IMR-90 (cell line): ENCODE results near the gene MAP3K7CL. TPM values are rescaled to one million over a fixed set of nuclear protein-coding genes. Genes with fewer than 3 reads are reported as not detected.

ENCODE experiments used
- ATAC-seq: fragments of 200-7000 bp; cut with Tn5 transposase; 2 replicates; pipeline ENCODE4 v1.9.1; 2020; ENCODE audit warnings: low read depth, mild to moderate bottlenecking, moderate library complexity
- BruUV-seq: library from RNA; stranded (reverse); fragments of 400-500 nt; replicated peaks from 2 replicates; lab custom pipeline; 2021; lab: Mats Ljungman, UMichigan
- CTCF ChIA-PET: fragments of 300-600 bp; formaldehyde crosslinking; extraction: SDS; loops from one replicate; lab custom pipeline; 2021; ENCODE audit warnings: antibody characterized with exemption; lab: Yijun Ruan, JAX
- POLR2A ChIA-PET: fragments of 300-600 bp; sonication (Branson Sonifier 250); formaldehyde crosslinking; loops from one replicate; lab custom pipeline; 2022; ENCODE audit warnings: antibody characterized with exemption; ENCODE audit not compliant: unreplicated experiment; lab: Charles Lee
- DNase-seq: peaks from one replicate; pipeline ENCODE4 v3.0.0; 2013
- H2AFZ ChIP-seq: replicated peaks from 2 replicates; pipeline ENCODE3; 2013; ENCODE audit warnings: low read length, mild to moderate bottlenecking; ENCODE audit not compliant: poor library complexity
- H2AK5ac ChIP-seq: 2 replicates; pipeline ENCODE4 v1.6.1; 2013; ENCODE audit warnings: low read depth, low read length, inconsistent platforms
- H2AK9ac ChIP-seq: replicated peaks from 2 replicates; pipeline ENCODE3; 2013; ENCODE audit warnings: mild to moderate bottlenecking, low read depth, low read length, moderate library complexity; ENCODE audit not compliant: poor library complexity
- H2BK120ac ChIP-seq: 2 replicates; pipeline ENCODE4 v1.6.1; 2013; ENCODE audit warnings: low read depth, low read length, inconsistent platforms
- H2BK15ac ChIP-seq: 3 replicates; pipeline ENCODE4 v1.6.1; 2013; ENCODE audit warnings: low read depth, low read length, inconsistent platforms
- H2BK20ac ChIP-seq: 2 replicates; pipeline ENCODE4 v1.6.1; 2013; ENCODE audit warnings: low read depth, mild to moderate bottlenecking, inconsistent platforms, low read length, moderate library complexity
- H2BK5ac ChIP-seq: 2 replicates; pipeline ENCODE4 v1.6.1; 2013; ENCODE audit warnings: mild to moderate bottlenecking, low read depth, low read length, inconsistent platforms; ENCODE audit not compliant: poor library complexity, severe bottlenecking
- H3K14ac ChIP-seq: replicated peaks from 2 replicates; pipeline ENCODE4 v1.6.1; 2013; ENCODE audit warnings: low read depth, low read length, inconsistent platforms
- H3K18ac ChIP-seq: 2 replicates; pipeline ENCODE4 v1.6.1; 2013; ENCODE audit warnings: low read depth, low read length, control low read depth
- H3K23ac ChIP-seq: 2 replicates; pipeline ENCODE4 v1.6.1; 2013; ENCODE audit warnings: low read depth, low read length, inconsistent platforms
- H3K27ac ChIP-seq: 2 replicates; pipeline ENCODE4 v1.5.1; 2013; ENCODE audit warnings: mild to moderate bottlenecking, control low read depth, low read length; ENCODE audit not compliant: insufficient read depth
- H3K27me3 ChIP-seq: 2 replicates; pipeline ENCODE4 v1.6.1; 2013; ENCODE audit warnings: low read length; ENCODE audit not compliant: control insufficient read depth, insufficient read depth
- H3K36me3 ChIP-seq: 2 replicates; pipeline ENCODE4 v1.6.1; 2013; ENCODE audit warnings: low read length, mixed read lengths; ENCODE audit not compliant: control insufficient read depth, insufficient read depth
- H3K4ac ChIP-seq: 2 replicates; pipeline ENCODE4 v1.6.1; 2013; ENCODE audit warnings: low read depth, low read length, inconsistent platforms
- H3K4me1 ChIP-seq: 2 replicates; pipeline ENCODE4 v1.6.1; 2013; ENCODE audit warnings: low read length, mixed read lengths; ENCODE audit not compliant: control insufficient read depth, insufficient read depth
- H3K4me2 ChIP-seq: 2 replicates; pipeline ENCODE4 v1.6.1; 2013; ENCODE audit warnings: low read depth, mild to moderate bottlenecking, control low read depth, low read length, moderate library complexity
- H3K4me3 ChIP-seq: 2 replicates; pipeline ENCODE4 v1.5.1; 2013; ENCODE audit warnings: low read depth, mild to moderate bottlenecking, control low read depth, low read length, moderate library complexity; ENCODE audit not compliant: insufficient read depth
- H3K56ac ChIP-seq: 2 replicates; pipeline ENCODE4 v1.6.1; 2013; ENCODE audit warnings: low read length, inconsistent platforms; ENCODE audit not compliant: insufficient read depth; ENCODE audit errors: extremely low read depth
- H3K79me1 ChIP-seq, 2 experiments: 2 replicates each; pipeline ENCODE4 v1.6.1; 2013; ENCODE audit warnings: low read length in 2 of 2, inconsistent platforms in 1 of 2, low read depth in 1 of 2
- H3K9ac ChIP-seq: 2 replicates; pipeline ENCODE4 v1.6.1; 2013; ENCODE audit warnings: low read depth, low read length, control low read depth
- H3K9me1 ChIP-seq: 2 replicates; pipeline ENCODE4 v1.6.1; 2013; ENCODE audit warnings: low read length, inconsistent platforms; ENCODE audit not compliant: insufficient read depth
- H3K9me3 ChIP-seq: 2 replicates; pipeline ENCODE4 v1.6.1; 2013; ENCODE audit warnings: low read length; ENCODE audit not compliant: control insufficient read depth, insufficient read depth
- H4K20me1 ChIP-seq: 2 replicates; pipeline ENCODE4 v1.6.1; 2013; ENCODE audit warnings: low read length, inconsistent platforms; ENCODE audit not compliant: insufficient read depth
- H4K5ac ChIP-seq: 2 replicates; pipeline ENCODE4 v1.6.1; 2013; ENCODE audit warnings: mild to moderate bottlenecking, low read depth, low read length, control low read depth
- H4K8ac ChIP-seq, 2 experiments: 2 replicates each; pipeline ENCODE4 v1.6.1; 2013; ENCODE audit warnings: low read depth in 2 of 2, low read length in 2 of 2, control low read depth in 1 of 2, inconsistent platforms in 1 of 2
- H4K91ac ChIP-seq: 2 replicates; pipeline ENCODE4 v1.6.1; 2013; ENCODE audit warnings: low read depth, low read length, inconsistent platforms; ENCODE audit not compliant: insufficient read depth
- BHLHE40 ChIP-seq: fragments of 150-350 bp; IDR thresholded peaks from 2 replicates; pipeline ENCODE4 v1.6.1; 2016; ENCODE audit warnings: mild to moderate bottlenecking, low read depth, low read length
- CEBPB ChIP-seq: IDR thresholded peaks from 2 replicates; pipeline ENCODE4 v1.6.1; 2012; ENCODE audit warnings: low read depth, low read length, improper control_type of control experiment
- CHD1 ChIP-seq: IDR thresholded peaks from 2 replicates; pipeline ENCODE4 v1.6.1; 2012; ENCODE audit warnings: low read depth, low read length, improper control_type of control experiment
- CTCF ChIP-seq: conservative IDR thresholded peaks from 2 replicates; pipeline ENCODE4 v1.5.1; 2012; ENCODE audit warnings: mild to moderate bottlenecking, low read depth, low read length, improper control_type of control experiment
- ELK1 ChIP-seq: fragments of 150-350 bp; IDR thresholded peaks from 2 replicates; pipeline ENCODE4 v1.6.1; 2016; ENCODE audit warnings: low read depth, mild to moderate bottlenecking, low read length, moderate library complexity, borderline replicate concordance
- FOS ChIP-seq: fragments of 150-350 bp; IDR thresholded peaks from 2 replicates; pipeline ENCODE4 v1.6.1; 2016; ENCODE audit warnings: low read depth, low read length
- MAFK ChIP-seq: IDR thresholded peaks from 2 replicates; pipeline ENCODE4 v1.6.1; 2012; ENCODE audit warnings: low read depth, low read length, improper control_type of control experiment
- MAZ ChIP-seq: IDR thresholded peaks from 2 replicates; pipeline ENCODE4 v1.6.1; 2012; ENCODE audit warnings: low read depth, mild to moderate bottlenecking, low read length, improper control_type of control experiment, moderate library complexity, borderline replicate concordance
- MXI1 ChIP-seq: IDR thresholded peaks from 2 replicates; pipeline ENCODE4 v1.6.1; 2012; ENCODE audit warnings: low read depth, mild to moderate bottlenecking, low read length, moderate library complexity, borderline replicate concordance
- NFE2L2 ChIP-seq: fragments of 150-350 bp; IDR thresholded peaks from 2 replicates; pipeline ENCODE4 v1.6.1; 2016; ENCODE audit warnings: low read depth, mild to moderate bottlenecking, low read length
- POLR2A ChIP-seq: IDR thresholded peaks from 2 replicates; pipeline ENCODE4 v1.6.1; 2012; ENCODE audit warnings: mild to moderate bottlenecking, low read depth, low read length
- RAD21 ChIP-seq: IDR thresholded peaks from 2 replicates; pipeline ENCODE4 v1.6.1; 2012; ENCODE audit warnings: low read length, improper control_type of control experiment
- RCOR1 ChIP-seq: IDR thresholded peaks from 2 replicates; pipeline ENCODE4 v1.6.1; 2012; ENCODE audit warnings: mild to moderate bottlenecking, low read length, improper control_type of control experiment; ENCODE audit not compliant: insufficient replicate concordance
- RFX5 ChIP-seq: IDR thresholded peaks from 2 replicates; pipeline ENCODE4 v1.8.0; 2012; ENCODE audit warnings: low read depth, mild to moderate bottlenecking, low read length, moderate library complexity
- SMC3 ChIP-seq: fragments of 150-350 bp; IDR thresholded peaks from 2 replicates; pipeline ENCODE4 v1.6.1; 2016; ENCODE audit warnings: low read depth, mild to moderate bottlenecking, antibody characterized with exemption, low read length, moderate library complexity
- USF2 ChIP-seq: fragments of 150-350 bp; IDR thresholded peaks from 2 replicates; pipeline ENCODE4 v1.6.1; 2017; ENCODE audit warnings: mild to moderate bottlenecking, antibody characterized with exemption, low read length, low read depth
- WGBS, 2 experiments: methylation state at CpG; one replicate each; pipeline versions ENCODE4 v1.1.5 to v1.1.7; 2013; ENCODE audit warnings: missing lambda C conversion rate in 2 of 2; ENCODE audit not compliant: insufficient read length in 1 of 2; ENCODE audit errors: extremely low coverage in 2 of 2; 5-methylcytosine and 5-hydroxymethylcytosine counted together
- dilution Hi-C: fragments of 300-500 bp; cut with HindIII; formaldehyde crosslinking; loops from one replicate; pipeline ENCODE4 v1.14.3; 2018; ENCODE audit warnings: low sequenced_read_pairs; ENCODE audit not compliant: unreplicated experiment
- in situ Hi-C: fragments of 300-500 bp; cut with MboI; formaldehyde crosslinking; loops from 3 replicates; pipeline ENCODE4 v1.14.3; 2019; ENCODE audit warnings: low sequenced_read_pairs, inconsistent platforms, mixed read lengths
- intact Hi-C: fragments of 100-400 bp; cut with micrococcal nuclease; formaldehyde crosslinking; loops from 2 replicates; pipeline ENCODE4 v1.10.0; 2022
- polyA plus RNA-seq, 3 experiments: library from polyadenylated mRNA; depleted of rRNA; stranded (reverse); fragments of >200 nt; gene quantifications; 2 replicates each; pipeline ENCODE4 v1.2.3, GENCODE V29; 2012; ENCODE audit warnings: low replicate concordance in 1 of 3
- total RNA-seq: library from RNA; depleted of rRNA; stranded (reverse); fragments of >200 nt; gene quantifications from 2 replicates; pipeline ENCODE4 v1.2.3, GENCODE V29; 2012

MAP3K7CL gene
- total and polyA plus RNA-seq, 2 of the 4 experiments (the other 2 are of a cell fraction): 21.0 to 22.3 TPM

GRCh38 chr21:29105218-29105617 lies 25.2 kb upstream of the MAP3K7CL start:
- H2BK120ac ChIP-seq: peak overlapping the region; percentile 83
- H2AK5ac ChIP-seq: peak overlapping the region; percentile 5; the same call in 1 of the 2 replicates
- no peak overlapping the region for H3K27ac ChIP-seq
- H3K56ac ChIP-seq: no peak overlapping the region
- peak overlapping the region; percentile 34; the same call in 1 of the 2 replicates for H4K5ac ChIP-seq
- H3K9ac ChIP-seq: no peak overlapping the region
- intact Hi-C loops: no loop called here
- TF ChIP-seq RFX5 (no peak), FOS (no peak), ELK1 (no peak), USF2 (no peak), POLR2A (no peak), MXI1 (no peak), MAFK (no peak), SMC3 (no peak), NFE2L2 (no peak), MAZ (no peak), RCOR1 (no peak), BHLHE40 (no peak), CTCF (no peak), CEBPB (no peak), RAD21 (no peak), CHD1 (no peak)
- WGBS, 2 experiments: no CpG with 5 or more reads among the region's 3 CpGs
- no peaks in the 10 kb centered on the region for H3K9me3 ChIP-seq
- dilution Hi-C loops: no loop called here
- 0 out of 4 replicates have a peak, but pooled peaks cover 0 to 5% of the 10 kb centered on the region in 2 experiments for H3K79me1 ChIP-seq
- H2BK15ac ChIP-seq: peak overlapping the region; percentile 87; the same call in 2 of the 3 replicates
- peak overlapping the region; percentile 81 for H2BK20ac ChIP-seq
- peak overlapping the region; percentile 13; the same call in 1 of the 2 replicates for H3K18ac ChIP-seq
- peak overlapping the region; percentile 91 for H3K14ac ChIP-seq
- peak overlapping the region; percentile 60 for H2AK9ac ChIP-seq
- peak overlapping the region; percentile 64 for H3K4ac ChIP-seq
- H3K23ac ChIP-seq: peak overlapping the region; percentile 40; the same call in 1 of the 2 replicates
- no peaks in the 10 kb centered on the region for H3K27me3 ChIP-seq
- ChIA-PET POLR2A (interaction anchor here (1.5 kb wide), 1 partner anchor 9 kb away, joined by 6 read pairs; no protein-coding TSS in a partner anchor), CTCF (interaction anchor here (1.2 to 1.4 kb wide), 2 partner anchors 10 to 15 kb away, joined by 3 to 7 read pairs; no protein-coding TSS in a partner anchor)
- no peaks in the 10 kb centered on the region for H3K36me3 ChIP-seq
- ATAC-seq (peak; percentile 71), DNase-seq (peak; percentile 63)
- H2AFZ ChIP-seq: peak overlapping the region; percentile 63
- no peak overlapping the region for H3K4me3 ChIP-seq
- no TSS peak for BruUV-seq
- no peak overlapping the region for H3K4me2 ChIP-seq
- peak overlapping the region; percentile 33 for H4K91ac ChIP-seq
- peak overlapping the region; percentile 27 to 49; a peak in 2 of 4 replicates for H4K8ac ChIP-seq
- in situ Hi-C loops: no loop called here
- H3K4me1 ChIP-seq: peaks cover 13% of the 10 kb centered on the region; the same call in 1 of the 2 replicates
- H4K20me1 ChIP-seq: no peaks in the 10 kb centered on the region
- H3K9me1 ChIP-seq: peaks cover 9% of the 10 kb centered on the region
- peak overlapping the region; percentile 63 for H2BK5ac ChIP-seq
